Ascending aorta (tissue), 2 donors: ENCODE results near the gene LEO1. TPM values are rescaled to one million over a fixed set of nuclear protein-coding genes. Genes with fewer than 3 reads are reported as not detected.

Experiments
- DNase-seq, 2 donors: peaks; one replicate each; pipeline ENCODE4 v3.0.0-alpha.2; 2019; ENCODE audit warnings: low spot score in 2 of 2
- H3K27ac ChIP-seq, 2 donors: fragments of 200-600 bp; sonication (generic); one replicate each; pipeline ENCODE4 v1.5.1; 2016 to 2017; ENCODE audit warnings: mild to moderate bottlenecking in 1 of 2
- H3K27me3 ChIP-seq: fragments of 200-600 bp; sonication (generic); one replicate; pipeline ENCODE4 v1.5.1; 2017
- H3K36me3 ChIP-seq, 2 donors: fragments of 200-600 bp; sonication (generic); one replicate each; pipeline ENCODE4 v1.5.1; 2016
- H3K4me1 ChIP-seq, 2 donors: fragments of 200-600 bp; sonication (generic); one replicate each; pipeline ENCODE4 v1.5.1; 2016 to 2017; ENCODE audit warnings: mild to moderate bottlenecking in 1 of 2
- H3K4me3 ChIP-seq, 2 donors: fragments of 200-600 bp; sonication (generic); one replicate each; pipeline ENCODE4 v1.5.1; 2016 to 2017; ENCODE audit warnings: mild to moderate bottlenecking in 1 of 2
- H3K9me3 ChIP-seq, 2 donors: fragments of 200-600 bp; sonication (generic); one replicate each; pipeline ENCODE4 v1.5.1; 2016
- CTCF ChIP-seq, 3 experiments: fragments of 200-600 bp in 2 of 3; fragments of 450-650 bp in 1 of 3; sonication (generic) in 2 of 3; IDR thresholded peaks; one replicate each; pipeline ENCODE4 v1.5.1; 2016 to 2019; ENCODE audit warnings: antibody characterized with exemption in 3 of 3, mild to moderate bottlenecking in 1 of 3, moderate library complexity in 1 of 3
- intact Hi-C: fragments of 100-400 bp; cut with DNase I; formaldehyde crosslinking; loops from one replicate; pipeline ENCODE4 v1.15.1; 2023
- total RNA-seq: library from RNA; depleted of rRNA; stranded (reverse); fragments of >200 nt; gene quantifications from one replicate; pipeline ENCODE4 v1.1.0, GENCODE V29; 2016

LEO1 gene
- total RNA-seq, 1 donor from 2014 or later, result 1.8 TPM

- intact Hi-C loops, result no loop called here
- TF ChIP-seq CTCF (IDR thresholded peaks at IDR 0.05), result no peak
- no peaks in the 10 kb centered on the region for H3K27me3 ChIP-seq
These were observed 21.4 kb upstream of the LEO1 start for GRCh38 chr15:51992953-51993352.

GRCh38 chr15:51991141-51991540 lies 19.6 kb upstream of the LEO1 start:
- H3K9me3 ChIP-seq, result no peaks in the 10 kb centered on the region
- TF ChIP-seq CTCF (IDR thresholded peaks at IDR 0.05), result no peak
- no peaks in the 10 kb centered on the region for H3K27me3 ChIP-seq
- H3K27ac ChIP-seq, result no peak overlapping the region
- no peaks in the 10 kb centered on the region for H3K4me1 ChIP-seq
- DNase-seq, result no peak
- H3K4me3 ChIP-seq, result no peak overlapping the region
- intact Hi-C loops, result no loop called here
- no peaks in the 10 kb centered on the region for H3K36me3 ChIP-seq

More at GRCh38 chr15:51992953-51993352, 21.4 kb upstream of the LEO1 start:
- DNase-seq, result no peak
- no peaks in the 10 kb centered on the region for H3K36me3 ChIP-seq
- no peak overlapping the region for H3K27ac ChIP-seq
- H3K4me3 ChIP-seq, result no peak overlapping the region
- H3K9me3 ChIP-seq, result no peaks in the 10 kb centered on the region
- no peaks in the 10 kb centered on the region for H3K4me1 ChIP-seq

GRCh38 chr15:51982770-51983103 lies 11.2 kb upstream of the LEO1 start:
- TF ChIP-seq CTCF (IDR thresholded peaks at IDR 0.05), result no peak
- no peaks in the 10 kb centered on the region for H3K4me1 ChIP-seq
- no peak overlapping the region for H3K4me3 ChIP-seq
- H3K27me3 ChIP-seq, result no peaks in the 10 kb centered on the region
- no peak for DNase-seq
- intact Hi-C loops, result no loop called here
- no peaks in the 10 kb centered on the region for H3K36me3 ChIP-seq
- H3K9me3 ChIP-seq, result no peaks in the 10 kb centered on the region
- no peak overlapping the region for H3K27ac ChIP-seq

GRCh38 chr15:51982013-51982769 lies 10.6 kb upstream of the LEO1 start:
- Histone ChIP-seq H3K27ac (peak overlapping the region in 1 of 2 donors; percentile 49), H3K27me3 (no peaks in the 10 kb centered on the region), H3K4me3 (peak overlapping the region in 1 of 2 donors; percentile 38), H3K9me3 (no peaks in the 10 kb centered on the region), H3K36me3 (no peaks in the 10 kb centered on the region), H3K4me1 (no peaks in the 10 kb centered on the region)
- DNase-seq, result peak in 1 of 2 donors; percentile 61
- intact Hi-C loops, result no loop called here
- peak in 1 of 3 experiments; percentile 29 for TF ChIP-seq CTCF (IDR thresholded peaks at IDR 0.05)

- Histone ChIP-seq H3K36me3 (no peaks in the 10 kb centered on the region), H3K27ac (no peak overlapping the region), H3K4me1 (peaks cover 0 to 5% of the 10 kb centered on the region in 2 donors), H3K4me3 (no peak overlapping the region), H3K27me3 (no peaks in the 10 kb centered on the region), H3K9me3 (no peaks in the 10 kb centered on the region)
- no peak for TF ChIP-seq CTCF (IDR thresholded peaks at IDR 0.05)
- intact Hi-C loops, result loop anchor here (5.0 to 10.0 kb wide), 2 partner anchors 104 to 171 kb away; no protein-coding TSS in a partner anchor
- DNase-seq, result no peak
These were observed 2.2 kb upstream of the LEO1 start for GRCh38 chr15:51973775-51974174.
